Measurements from ENCODE around the gene ZGLP1. TPM values are rescaled to one million over a fixed set of nuclear protein-coding genes. Genes with fewer than 3 reads are reported as not detected.
A peak's percentile ranks its signal among the peaks of the same experiment; 100 is the strongest.

Gene ZGLP1
- total RNA-seq, 1 experiment from 2014 or later: 5.0 TPM

GRCh38 chr19:10292789-10293636, 16.6 kb downstream of the ZGLP1 start:
- peak overlapping the region in 1 of 2 experiments; percentile 91; a peak in 1 of 4 replicates for H3K4me3 ChIP-seq (replicated peaks in 1 of 2; ENCODE audit: low read depth in 1 of 2, low read length in 2 of 2)
- intact Hi-C loops (cut with micrococcal nuclease): no loop called here

More at GRCh38 chr19:10292789-10293636, 16.6 kb downstream of the ZGLP1 start:
- no peak for ATAC-seq
- ChIA-PET RAD21 (ENCODE audit: low non-redundant PET in 1 of 2, low total read pairs in 2 of 2, uncharacterized antibody in 2 of 2, unreplicated experiment in 2 of 2) (no interaction called here), POLR2A (no interaction called here), CTCF (no interaction called here)
- Histone ChIP-seq H2AFZ (ENCODE audit: low read depth, low read length, poor library complexity, severe bottlenecking) (no peak overlapping the region), H3K9me3 (ENCODE audit: control insufficient read depth in 1 of 2, insufficient read depth in 1 of 2, low read depth in 1 of 2, low read length in 2 of 2) (no peaks in the 10 kb centered on the region), H3K27me3 (ENCODE audit: insufficient read depth, low read length) (no peaks in the 10 kb centered on the region), H3K4me1 (ENCODE audit: control insufficient read depth in 1 of 2, insufficient read depth in 2 of 2, low read length in 2 of 2) (peaks cover 13 to 48% of the 10 kb centered on the region in 2 experiments), H3K27ac (ENCODE audit: low read depth, low read length) (peak overlapping the region; percentile 48; the same call in 1 of the 2 replicates), H4K20me1 (ENCODE audit: insufficient read depth) (no peaks in the 10 kb centered on the region), H3K9ac (ENCODE audit: low read length) (no peak overlapping the region), H3K36me3 (ENCODE audit: control insufficient read depth in 1 of 2, insufficient read depth in 2 of 2, low read length in 2 of 2) (peaks cover 2 to 23% of the 10 kb centered on the region in 2 experiments; a peak in 2 of 4 replicates), H3K9me2 (ENCODE audit: insufficient read depth) (no peaks in the 10 kb centered on the region), H3K79me2 (ENCODE audit: insufficient read depth, low read length) (peaks cover 16% of the 10 kb centered on the region; the same call in 1 of the 2 replicates), H3K4me2 (ENCODE audit: low read length) (peak overlapping the region; percentile 100)
- no TSS peak for BruUV-seq (replicated peaks)
- no peak for DNase-seq (ENCODE audit: low read depth, low spot score)
- no peak for TF ChIP-seq ATF3 (IDR thresholded peaks at IDR 0.05)
- no peak for TF ChIP-seq REST (IDR thresholded peaks at IDR 0.05; ENCODE audit: low read depth)
- no peak for TF ChIP-seq ZFX (IDR thresholded peaks at IDR 0.05)
- TF ChIP-seq YY1 (IDR thresholded peaks at IDR 0.05; ENCODE audit: extremely low read depth, insufficient replicate concordance, low read depth, low read length): no peak
- TF ChIP-seq TCF7L2 (IDR thresholded peaks at IDR 0.05; ENCODE audit: borderline replicate concordance, extremely low read depth, insufficient read depth, insufficient read length): no peak
- no peak for TF ChIP-seq SRF (IDR thresholded peaks at IDR 0.05; ENCODE audit: low read depth)
- no peak for TF ChIP-seq CEBPB (IDR thresholded peaks at IDR 0.05; ENCODE audit: low read depth)
- TF ChIP-seq EGR1 (IDR thresholded peaks at IDR 0.05; ENCODE audit: low read depth): no peak
- TF ChIP-seq FOSL1 (IDR thresholded peaks at IDR 0.05; ENCODE audit: low read depth): no peak
- no peak for TF ChIP-seq RAD21 (IDR thresholded peaks at IDR 0.05; ENCODE audit: low read depth)
- TF ChIP-seq ELF1 (IDR thresholded peaks at IDR 0.05; ENCODE audit: borderline replicate concordance, low read depth): no peak

Measured in HCT116 (cell line).